ENCODE data around the gene PDIA4.

- no peak for TF ChIP-seq CTCF (IDR thresholded peaks at IDR 0.05)
- TF ChIP-seq POLR2A (IDR thresholded peaks at IDR 0.05): no peak
Measured at GRCh38 chr7:149075286-149075685, 47.0 kb upstream of the PDIA4 start.

Data from uterus (tissue), 2 donors.